GM12872 (cell line): ENCODE results near the gene SPATA31A3.
"Not testable (repeated sequence)": the region's sequence is repeated elsewhere in the genome, so short reads cannot be mapped to it uniquely, and the experiment has no call there.

Experiments
- TF ChIP-seq, protein P1 (sequence below): IDR thresholded peaks from 3 replicates; pipeline ENCODE4 v1.5.1; 2011; ENCODE audit warnings: low read depth, mild to moderate bottlenecking, low read length, moderate library complexity; ENCODE audit not compliant: insufficient read depth

SPATA31A3 gene

DNA sequence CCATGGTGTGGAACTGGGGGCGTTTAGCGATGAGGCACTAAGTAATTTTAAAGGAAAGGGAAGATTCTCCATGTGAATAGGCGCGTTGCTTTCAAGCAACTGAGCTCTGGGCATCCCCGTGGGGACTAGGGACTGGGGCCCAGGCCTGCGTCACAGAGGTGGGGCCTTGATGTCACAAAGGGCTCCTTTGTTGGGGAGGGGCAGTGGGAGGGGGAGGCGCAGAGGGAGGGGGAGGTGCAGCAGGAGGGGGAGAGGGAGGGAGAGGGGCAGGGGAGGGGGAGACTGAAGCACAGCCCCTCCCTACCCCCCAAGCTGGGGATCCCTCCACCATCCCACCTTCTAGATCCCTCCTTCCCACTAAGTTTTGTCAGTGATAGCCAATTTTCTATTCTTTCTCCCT, at the start of gene SPATA31A3:
Gene SPATA31A3 (minus strand): TSS at position 101 of the 400 bp plus-strand sequence. CDS start 29 bp downstream, at position 72.
- TF ChIP-seq, protein P1, sequence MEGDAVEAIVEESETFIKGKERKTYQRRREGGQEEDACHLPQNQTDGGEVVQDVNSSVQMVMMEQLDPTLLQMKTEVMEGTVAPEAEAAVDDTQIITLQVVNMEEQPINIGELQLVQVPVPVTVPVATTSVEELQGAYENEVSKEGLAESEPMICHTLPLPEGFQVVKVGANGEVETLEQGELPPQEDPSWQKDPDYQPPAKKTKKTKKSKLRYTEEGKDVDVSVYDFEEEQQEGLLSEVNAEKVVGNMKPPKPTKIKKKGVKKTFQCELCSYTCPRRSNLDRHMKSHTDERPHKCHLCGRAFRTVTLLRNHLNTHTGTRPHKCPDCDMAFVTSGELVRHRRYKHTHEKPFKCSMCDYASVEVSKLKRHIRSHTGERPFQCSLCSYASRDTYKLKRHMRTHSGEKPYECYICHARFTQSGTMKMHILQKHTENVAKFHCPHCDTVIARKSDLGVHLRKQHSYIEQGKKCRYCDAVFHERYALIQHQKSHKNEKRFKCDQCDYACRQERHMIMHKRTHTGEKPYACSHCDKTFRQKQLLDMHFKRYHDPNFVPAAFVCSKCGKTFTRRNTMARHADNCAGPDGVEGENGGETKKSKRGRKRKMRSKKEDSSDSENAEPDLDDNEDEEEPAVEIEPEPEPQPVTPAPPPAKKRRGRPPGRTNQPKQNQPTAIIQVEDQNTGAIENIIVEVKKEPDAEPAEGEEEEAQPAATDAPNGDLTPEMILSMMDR: not testable (repeated sequence)
